ENCODE data around the gene UBE3A. TPM values are rescaled to one million over a fixed set of nuclear protein-coding genes. Genes with fewer than 3 reads are reported as not detected.

The UBE3A gene
- total and polyA plus RNA-seq, 2 donors from 2014 or later: 22.3 to 103 TPM

DNA sequence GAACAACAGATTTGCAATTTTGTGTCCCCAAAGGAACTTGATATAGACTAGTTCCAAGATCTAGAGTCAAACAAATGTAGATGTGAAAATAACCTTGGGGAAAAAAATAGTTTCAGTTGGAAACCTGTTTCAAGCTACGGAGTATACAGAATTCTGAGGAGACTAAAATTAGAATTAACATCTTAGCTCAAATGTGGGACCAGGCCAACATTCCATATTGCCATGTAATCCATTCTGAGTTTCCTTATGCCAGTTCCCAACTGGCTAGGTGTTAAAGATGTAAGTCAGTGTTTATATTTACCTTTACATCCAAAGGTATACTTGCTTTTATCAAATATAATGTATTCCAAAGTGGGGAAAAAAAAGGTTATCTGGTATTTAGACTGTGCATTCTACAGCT lies 76.3 kb downstream of the UBE3A start:
- Histone ChIP-seq H3K4me1 (ENCODE audit: control insufficient read depth in 2 of 3, insufficient read depth in 2 of 3, low read depth in 1 of 3, low read length in 3 of 3) (no peaks in the 10 kb centered on the region), H3K27me3 (ENCODE audit: control insufficient read depth, insufficient read depth, low read length) (no peaks in the 10 kb centered on the region), H3K9me3 (ENCODE audit: control insufficient read depth in 2 of 3, insufficient read depth in 1 of 3, low read length in 3 of 3) (no peaks in the 10 kb centered on the region), H3K36me3 (ENCODE audit: control insufficient read depth in 2 of 3, insufficient read depth in 3 of 3, low read length in 3 of 3) (peaks cover 0 to 2% (median 0%) of the 10 kb centered on the region in 3 donors), H3K27ac (ENCODE audit: low read depth in 2 of 2, low read length in 2 of 2) (no peak overlapping the region), H3K9ac (ENCODE audit: low read length in 3 of 3) (no peak overlapping the region), H3K4me3 (ENCODE audit: low read length in 3 of 3) (no peak overlapping the region)
- intact Hi-C loops (cut with DNase I): no loop called here
- no peak for FAIRE-seq
- DNase-seq: no peak
- TF ChIP-seq, protein P1, sequence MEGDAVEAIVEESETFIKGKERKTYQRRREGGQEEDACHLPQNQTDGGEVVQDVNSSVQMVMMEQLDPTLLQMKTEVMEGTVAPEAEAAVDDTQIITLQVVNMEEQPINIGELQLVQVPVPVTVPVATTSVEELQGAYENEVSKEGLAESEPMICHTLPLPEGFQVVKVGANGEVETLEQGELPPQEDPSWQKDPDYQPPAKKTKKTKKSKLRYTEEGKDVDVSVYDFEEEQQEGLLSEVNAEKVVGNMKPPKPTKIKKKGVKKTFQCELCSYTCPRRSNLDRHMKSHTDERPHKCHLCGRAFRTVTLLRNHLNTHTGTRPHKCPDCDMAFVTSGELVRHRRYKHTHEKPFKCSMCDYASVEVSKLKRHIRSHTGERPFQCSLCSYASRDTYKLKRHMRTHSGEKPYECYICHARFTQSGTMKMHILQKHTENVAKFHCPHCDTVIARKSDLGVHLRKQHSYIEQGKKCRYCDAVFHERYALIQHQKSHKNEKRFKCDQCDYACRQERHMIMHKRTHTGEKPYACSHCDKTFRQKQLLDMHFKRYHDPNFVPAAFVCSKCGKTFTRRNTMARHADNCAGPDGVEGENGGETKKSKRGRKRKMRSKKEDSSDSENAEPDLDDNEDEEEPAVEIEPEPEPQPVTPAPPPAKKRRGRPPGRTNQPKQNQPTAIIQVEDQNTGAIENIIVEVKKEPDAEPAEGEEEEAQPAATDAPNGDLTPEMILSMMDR (IDR thresholded peaks at IDR 0.05; ENCODE audit: borderline replicate concordance, extremely low read depth, insufficient read depth): no peak

DNA sequence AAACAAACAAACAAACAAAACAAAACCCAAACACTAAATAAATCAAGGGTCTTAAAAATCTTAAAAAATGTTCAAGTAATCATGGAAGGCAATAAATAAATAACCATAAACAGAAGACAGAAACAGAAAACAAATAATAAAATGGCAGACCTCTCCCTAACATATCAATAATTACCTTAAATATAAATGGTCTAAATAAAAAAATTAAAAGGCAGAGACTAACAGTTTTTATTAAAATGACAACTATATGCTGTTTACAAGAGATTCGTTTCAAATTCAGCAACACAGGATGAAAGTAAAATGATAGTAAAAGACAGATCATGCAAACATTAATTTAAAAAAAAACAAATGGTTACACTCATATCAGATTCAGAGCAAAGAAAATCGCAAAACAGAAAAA lies 91.1 kb downstream of the UBE3A start:
- no peak overlapping the region for H3K27ac ChIP-seq (ENCODE audit: low read depth in 2 of 2, low read length in 2 of 2)
- peaks cover 0 to 5% (median 3%) of the 10 kb centered on the region in 3 donors for H3K36me3 ChIP-seq (ENCODE audit: control insufficient read depth in 2 of 3, insufficient read depth in 3 of 3, low read length in 3 of 3)
- TF ChIP-seq, protein P1 (IDR thresholded peaks at IDR 0.05; ENCODE audit: borderline replicate concordance, extremely low read depth, insufficient read depth): no peak
- H3K4me1 ChIP-seq (ENCODE audit: control insufficient read depth in 2 of 3, insufficient read depth in 2 of 3, low read depth in 1 of 3, low read length in 3 of 3): no peaks in the 10 kb centered on the region
- DNase-seq: no peak
- no peak overlapping the region for H3K9ac ChIP-seq (ENCODE audit: low read length in 3 of 3)
- no peaks in the 10 kb centered on the region for H3K27me3 ChIP-seq (ENCODE audit: control insufficient read depth, insufficient read depth, low read length)
- peaks cover 0 to 5% (median 0%) of the 10 kb centered on the region in 3 donors for H3K9me3 ChIP-seq (ENCODE audit: control insufficient read depth in 2 of 3, insufficient read depth in 1 of 3, low read length in 3 of 3)
- no peak for FAIRE-seq
- no peak overlapping the region for H3K4me3 ChIP-seq (ENCODE audit: low read length in 3 of 3)
- intact Hi-C loops (cut with DNase I): loop anchor here (10.0 kb wide), 1 partner anchor 77 kb away; no protein-coding TSS in a partner anchor

DNA sequence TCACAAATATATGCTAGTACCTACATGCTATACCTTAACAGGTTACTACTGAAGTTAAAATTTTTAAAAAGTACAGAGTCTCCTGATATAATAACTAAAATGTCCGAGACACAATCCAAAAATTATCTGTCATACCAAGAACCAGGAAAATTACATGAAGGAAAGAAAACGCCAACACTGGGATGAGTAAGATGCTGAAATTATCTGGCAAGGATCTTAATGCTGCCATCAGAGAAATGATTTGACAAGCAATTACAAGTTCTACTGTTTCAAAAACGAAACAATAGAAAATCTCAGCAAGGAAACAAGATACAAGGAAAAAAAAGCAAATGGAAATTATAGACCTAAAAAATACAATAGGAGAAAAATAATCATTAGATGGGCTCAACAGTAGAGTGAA lies 92.5 kb downstream of the UBE3A start:
- TF ChIP-seq, protein P1 (IDR thresholded peaks at IDR 0.05; ENCODE audit: borderline replicate concordance, extremely low read depth, insufficient read depth): no peak
- no peak for FAIRE-seq
- H3K4me1 ChIP-seq (ENCODE audit: control insufficient read depth in 2 of 3, insufficient read depth in 2 of 3, low read depth in 1 of 3, low read length in 3 of 3): no peaks in the 10 kb centered on the region
- peaks cover 0 to 6% (median 6%) of the 10 kb centered on the region in 3 donors for H3K36me3 ChIP-seq (ENCODE audit: control insufficient read depth in 2 of 3, insufficient read depth in 3 of 3, low read length in 3 of 3)
- peaks cover 0 to 5% (median 0%) of the 10 kb centered on the region in 3 donors for H3K9me3 ChIP-seq (ENCODE audit: control insufficient read depth in 2 of 3, insufficient read depth in 1 of 3, low read length in 3 of 3)
- no peak overlapping the region for H3K9ac ChIP-seq (ENCODE audit: low read length in 3 of 3)
- no peak for DNase-seq
- intact Hi-C loops (cut with DNase I): loop anchor here (10.0 kb wide), 1 partner anchor 78 kb away; no protein-coding TSS in a partner anchor
- no peak overlapping the region for H3K4me3 ChIP-seq (ENCODE audit: low read length in 3 of 3)
- H3K27me3 ChIP-seq (ENCODE audit: control insufficient read depth, insufficient read depth, low read length): no peaks in the 10 kb centered on the region
- H3K27ac ChIP-seq (ENCODE audit: low read depth in 2 of 2, low read length in 2 of 2): no peak overlapping the region

GRCh38 chr15:25345943-25346342 lies 92.9 kb downstream of the UBE3A start:
- no peak overlapping the region for H3K27ac ChIP-seq (ENCODE audit: low read depth in 2 of 2, low read length in 2 of 2)
- peaks cover 0 to 6% (median 6%) of the 10 kb centered on the region in 3 donors for H3K36me3 ChIP-seq (ENCODE audit: control insufficient read depth in 2 of 3, insufficient read depth in 3 of 3, low read length in 3 of 3)

More at GRCh38 chr15:25345943-25346342, 92.9 kb downstream of the UBE3A start:
- DNase-seq: no peak
- Histone ChIP-seq H3K27me3 (ENCODE audit: control insufficient read depth, insufficient read depth, low read length) (no peaks in the 10 kb centered on the region), H3K4me1 (ENCODE audit: control insufficient read depth in 2 of 3, insufficient read depth in 2 of 3, low read depth in 1 of 3, low read length in 3 of 3) (no peaks in the 10 kb centered on the region), H3K4me3 (ENCODE audit: low read length in 3 of 3) (no peak overlapping the region), H3K9ac (ENCODE audit: low read length in 3 of 3) (no peak overlapping the region), H3K9me3 (ENCODE audit: control insufficient read depth in 2 of 3, insufficient read depth in 1 of 3, low read length in 3 of 3) (peaks cover 0 to 5% (median 0%) of the 10 kb centered on the region in 3 donors)
- TF ChIP-seq, protein P1 (IDR thresholded peaks at IDR 0.05; ENCODE audit: borderline replicate concordance, extremely low read depth, insufficient read depth): no peak
- FAIRE-seq: no peak
- intact Hi-C loops (cut with DNase I): loop anchor here (10.0 kb wide), 1 partner anchor 79 kb away; no protein-coding TSS in a partner anchor
